Endothelial cell of umbilical vein (primary cell): Measurements from ENCODE around the gene LATS2. TPM values are rescaled to one million over a fixed set of nuclear protein-coding genes. Genes with fewer than 3 reads are reported as not detected.

Experiments used
- BruUV-seq: library from RNA; stranded (reverse); fragments of 400-500 nt; replicated peaks from 2 replicates; lab custom pipeline; 2021; lab: Mats Ljungman, UMichigan
- CTCF ChIA-PET: fragments of 300-600, 350-600 bp; sonication (Branson Sonifier 250); formaldehyde crosslinking; loops from one replicate; lab custom pipeline; 2021; ENCODE audit warnings: antibody characterized with exemption, inconsistent platforms; lab: Charles Lee
- POLR2A ChIA-PET: fragments of 300-600, 350-600 bp; sonication (Branson Sonifier 250); formaldehyde crosslinking; loops from one replicate; lab custom pipeline; 2021; ENCODE audit warnings: antibody characterized with exemption, inconsistent platforms; lab: Charles Lee
- DNase-seq: peaks from one replicate; pipeline ENCODE4 v3.0.0-alpha.2; 2011; ENCODE audit warnings: low read depth, low spot score
- FAIRE-seq: peaks from 2 replicates; lab custom pipeline; 2011; peaks lifted over from hg19 to GRCh38; lab: Jason Lieb, UNC
- H2AFZ ChIP-seq: 2 replicates; pipeline ENCODE4 v1.6.0; 2012; ENCODE audit warnings: low read depth, low read length, control low read depth, inconsistent platforms
- H3K27ac ChIP-seq: 2 replicates; pipeline ENCODE4 v1.5.1; 2011; ENCODE audit warnings: low read depth, mild to moderate bottlenecking, control low read depth, low read length, moderate library complexity; ENCODE audit not compliant: insufficient read depth
- H3K27me3 ChIP-seq, 2 experiments: 2 replicates each; pipeline versions ENCODE4 v1.6.0 to v1.6.1; 2011; ENCODE audit warnings: low read length in 2 of 2, mixed read lengths in 1 of 2; ENCODE audit not compliant: control insufficient read depth in 2 of 2, insufficient read depth in 2 of 2
- H3K36me3 ChIP-seq, 2 experiments: 2 replicates in 1 of 2; 3 replicates in 1 of 2; pipeline ENCODE4 v1.5.1; 2011; ENCODE audit warnings: low read length in 2 of 2, mild to moderate bottlenecking in 1 of 2, moderate library complexity in 1 of 2; ENCODE audit not compliant: control insufficient read depth in 2 of 2, insufficient read depth in 2 of 2; ENCODE audit errors: extremely low read depth in 1 of 2
- H3K4me1 ChIP-seq: 3 replicates; pipeline ENCODE4 v1.5.1; 2011; ENCODE audit warnings: mild to moderate bottlenecking, low read length; ENCODE audit not compliant: control insufficient read depth, insufficient read depth; ENCODE audit errors: extremely low read depth
- H3K4me2 ChIP-seq: 2 replicates; pipeline ENCODE4 v1.6.1; 2011; ENCODE audit warnings: low read length, control low read depth, mixed read lengths; ENCODE audit not compliant: insufficient read depth
- H3K4me3 ChIP-seq, 3 experiments: fragments of 200-600 bp in 1 of 3; sonication (generic), shearing (Covaris generic) in 1 of 3; replicated peaks in 1 of 3; 2 replicates each; pipeline ENCODE4 v1.5.1; 2011 to 2016; ENCODE audit warnings: control low read depth in 3 of 3, low read length in 3 of 3, mild to moderate bottlenecking in 2 of 3, inconsistent platforms in 1 of 3, low read depth in 1 of 3, moderate library complexity in 1 of 3; ENCODE audit not compliant: insufficient read depth in 1 of 3
- H3K79me2 ChIP-seq: 2 replicates; pipeline ENCODE4 v1.6.0; 2012; ENCODE audit warnings: low read length, inconsistent platforms; ENCODE audit not compliant: control insufficient read depth, insufficient read depth
- H3K9ac ChIP-seq: replicated peaks from 2 replicates; pipeline ENCODE3; 2011; ENCODE audit warnings: low read length, control low read depth; ENCODE audit not compliant: insufficient read depth; ENCODE audit errors: extremely low read depth
- H3K9me1 ChIP-seq: replicated peaks from 3 replicates; pipeline ENCODE4 v1.6.0; 2011; ENCODE audit warnings: mild to moderate bottlenecking, low read length; ENCODE audit not compliant: control insufficient read depth, insufficient read depth; ENCODE audit errors: extremely low read depth
- H3K9me3 ChIP-seq: replicated peaks from 2 replicates; pipeline ENCODE4 v1.5.1; 2012; ENCODE audit warnings: low read length, inconsistent platforms; ENCODE audit not compliant: control insufficient read depth, insufficient read depth
- H4K20me1 ChIP-seq: replicated peaks from 2 replicates; pipeline ENCODE3; 2011; ENCODE audit warnings: mild to moderate bottlenecking, low read length; ENCODE audit not compliant: control insufficient read depth, insufficient read depth; ENCODE audit errors: extremely low read depth
- EZH2 ChIP-seq: IDR thresholded peaks from 2 replicates; pipeline ENCODE4 v1.6.1; 2012; ENCODE audit warnings: borderline replicate concordance, low read depth, mild to moderate bottlenecking, moderate library complexity, low read length, inconsistent platforms; ENCODE audit not compliant: severe bottlenecking
- FOS ChIP-seq: IDR thresholded peaks from 2 replicates; pipeline ENCODE4 v1.6.1; 2011; ENCODE audit warnings: mild to moderate bottlenecking, low read length, moderate library complexity, borderline replicate concordance; ENCODE audit not compliant: insufficient read depth
- GATA2 ChIP-seq: IDR thresholded peaks from 2 replicates; pipeline ENCODE4 v1.7.0; 2011; ENCODE audit warnings: low read depth, mild to moderate bottlenecking, moderate library complexity, mixed read lengths, low read length; ENCODE audit not compliant: insufficient read length, insufficient read depth
- JUN ChIP-seq: IDR thresholded peaks from 2 replicates; pipeline ENCODE4 v1.6.1; 2011; ENCODE audit warnings: borderline replicate concordance, low read depth; ENCODE audit not compliant: insufficient read length, insufficient read depth
- MAX ChIP-seq: IDR thresholded peaks from 2 replicates; pipeline ENCODE4 v1.6.1; 2011; ENCODE audit not compliant: insufficient read depth, insufficient read length
- MYC ChIP-seq: IDR thresholded peaks from one replicate; pipeline ENCODE4 v1.6.1; 2011; ENCODE audit warnings: mild to moderate bottlenecking, low read depth, low read length
- POLR2A ChIP-seq: IDR thresholded peaks from 2 replicates; pipeline ENCODE4 v1.6.1; 2012; ENCODE audit warnings: low read depth, mild to moderate bottlenecking, control low read depth, low read length
- POLR2AphosphoS5 ChIP-seq: IDR thresholded peaks from 2 replicates; pipeline ENCODE4 v1.6.1; 2012; ENCODE audit warnings: low read depth, mild to moderate bottlenecking, control low read depth, low read length, moderate library complexity; ENCODE audit not compliant: insufficient read depth
- dilution Hi-C: fragments of 300-500 bp; cut with MboI; formaldehyde crosslinking; loops from one replicate; pipeline ENCODE4 v1.15.0; 2019; ENCODE audit warnings: low sequenced_read_pairs; ENCODE audit not compliant: extremely low pct_ligation_motif_present
- intact Hi-C: fragments of 100-400 bp; cut with micrococcal nuclease; formaldehyde crosslinking; loops from one replicate; pipeline ENCODE4 v1.10.0; 2022
- polyA plus RNA-seq, 4 experiments: library from polyadenylated mRNA; depleted of rRNA in 3 of 4; stranded (reverse) in 3 of 4; unstranded in 1 of 4; fragments of >200 nt; gene quantifications; 2 replicates each; pipeline versions ENCODE4 v1.2.1 to v1.2.3, GENCODE V29; 2011 to 2012; ENCODE audit warnings: missing spikeins in 1 of 4
- total RNA-seq: library from RNA; stranded (reverse); gene quantifications from 2 replicates; pipeline ENCODE4 v1.2.3, GENCODE V29; 2021
- TF ChIP-seq, protein P1 (sequence below), 2 donors: IDR thresholded peaks; 1 replicate in 1 of 2; 2 replicates in 1 of 2; pipeline ENCODE4 v1.5.1; 2011; ENCODE audit warnings: low read length in 2 of 2, mild to moderate bottlenecking in 2 of 2, moderate library complexity in 2 of 2, control low read depth in 1 of 2, inconsistent platforms in 1 of 2, low read depth in 1 of 2; ENCODE audit not compliant: insufficient read depth in 1 of 2; ENCODE audit errors: extremely low read depth in 1 of 2

Gene LATS2
- total and polyA plus RNA-seq, 2 donors (not counting 3 experiments of a cell fraction or from before 2014, with no cell fraction given) = 33.5 to 67.6 TPM

GRCh38 chr13:21071015-21071414 lies 9.6 kb upstream of the LATS2 start:
- Histone ChIP-seq H3K4me2 (no peak overlapping the region), H3K9me3 (no peaks in the 10 kb centered on the region), H3K9ac (no peak overlapping the region), H3K4me1 (peaks cover 14% of the 10 kb centered on the region), H2AFZ (no peak overlapping the region), H4K20me1 (no peaks in the 10 kb centered on the region), H3K27ac (no peak overlapping the region), H3K27me3 (no peaks in the 10 kb centered on the region), H3K36me3 (no peaks in the 10 kb centered on the region), H3K4me3 (no peak overlapping the region), H3K79me2 (no peaks in the 10 kb centered on the region), H3K9me1 (no peaks in the 10 kb centered on the region)
- CTCF ChIA-PET = interaction anchor here (1.4 kb wide), 1 partner anchor 18 kb away, joined by 3 read pairs; no protein-coding TSS in a partner anchor
- POLR2A ChIA-PET = no interaction called here
- dilution Hi-C loops = no loop called here
- intact Hi-C loops = no loop called here
- FAIRE-seq (no peak), DNase-seq (no peak)
- TF ChIP-seq MAX (no peak), POLR2AphosphoS5 (no peak), JUN (no peak), FOS (no peak), GATA2 (no peak), EZH2 (no peak), MYC (no peak), POLR2A (no peak)
- TF ChIP-seq, protein P1, sequence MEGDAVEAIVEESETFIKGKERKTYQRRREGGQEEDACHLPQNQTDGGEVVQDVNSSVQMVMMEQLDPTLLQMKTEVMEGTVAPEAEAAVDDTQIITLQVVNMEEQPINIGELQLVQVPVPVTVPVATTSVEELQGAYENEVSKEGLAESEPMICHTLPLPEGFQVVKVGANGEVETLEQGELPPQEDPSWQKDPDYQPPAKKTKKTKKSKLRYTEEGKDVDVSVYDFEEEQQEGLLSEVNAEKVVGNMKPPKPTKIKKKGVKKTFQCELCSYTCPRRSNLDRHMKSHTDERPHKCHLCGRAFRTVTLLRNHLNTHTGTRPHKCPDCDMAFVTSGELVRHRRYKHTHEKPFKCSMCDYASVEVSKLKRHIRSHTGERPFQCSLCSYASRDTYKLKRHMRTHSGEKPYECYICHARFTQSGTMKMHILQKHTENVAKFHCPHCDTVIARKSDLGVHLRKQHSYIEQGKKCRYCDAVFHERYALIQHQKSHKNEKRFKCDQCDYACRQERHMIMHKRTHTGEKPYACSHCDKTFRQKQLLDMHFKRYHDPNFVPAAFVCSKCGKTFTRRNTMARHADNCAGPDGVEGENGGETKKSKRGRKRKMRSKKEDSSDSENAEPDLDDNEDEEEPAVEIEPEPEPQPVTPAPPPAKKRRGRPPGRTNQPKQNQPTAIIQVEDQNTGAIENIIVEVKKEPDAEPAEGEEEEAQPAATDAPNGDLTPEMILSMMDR (IDR thresholded peaks at IDR 0.05; ENCODE audit: extremely low read depth in 1 of 2, insufficient read depth in 1 of 2, low read depth in 1 of 2, low read length in 2 of 2) = no peak
- BruUV-seq = no TSS peak
